OCI-LY7 (cell line): ENCODE measurements around the gene AURKAIP1.

Experiments
- CTCF ChIP-seq: fragments of 200-600 bp; sonication (generic); conservative IDR thresholded peaks from 2 replicates; pipeline ENCODE4 v1.5.1; 2014; ENCODE audit warnings: mild to moderate bottlenecking, antibody characterized with exemption, low read length, moderate library complexity, mixed read lengths
- EZH2phosphoT487 ChIP-seq: fragments of 200-600 bp; sonication (generic); IDR thresholded peaks from 2 replicates; pipeline ENCODE4 v1.6.1; 2018; ENCODE audit warnings: low read depth, borderline replicate concordance, mild to moderate bottlenecking, mixed run types, antibody characterized with exemption, low read length, moderate library complexity, mixed read lengths

DNA sequence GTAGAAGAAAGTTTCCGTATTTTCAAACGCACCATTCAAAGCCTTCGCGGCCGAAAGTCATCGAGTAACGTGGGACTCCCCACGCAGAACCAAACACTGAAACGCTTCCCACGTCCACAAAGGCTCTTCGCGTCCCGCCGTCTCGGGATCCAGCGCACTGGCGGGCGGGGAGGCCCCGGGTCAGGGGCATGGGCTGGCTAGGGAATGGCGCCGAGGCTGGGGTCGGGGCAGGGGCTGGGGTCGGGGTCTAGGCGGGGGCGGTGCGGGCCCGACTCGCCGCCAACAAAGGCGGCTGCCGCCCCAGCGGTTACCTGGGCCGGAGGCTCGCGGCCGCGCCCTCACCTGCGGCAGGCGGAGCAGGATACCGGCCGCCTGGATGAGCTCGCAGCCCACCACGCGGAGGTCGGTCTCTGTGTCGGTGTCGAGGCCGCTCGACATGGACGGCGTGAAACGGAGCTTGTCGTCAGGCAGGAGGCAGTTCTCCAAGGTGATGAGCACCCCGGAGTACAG is 23.7 kb upstream of the AURKAIP1 start:
- TF ChIP-seq CTCF (no peak), EZH2phosphoT487 (no peak)
